Adrenal gland (tissue), 5 donors: ENCODE results near the gene HCAR2.
"Not testable (repeated sequence)": the region's sequence is repeated elsewhere in the genome, so short reads cannot be mapped to it uniquely, and the experiment has no call there.

ENCODE experiments used
- CTCF ChIP-seq, 6 experiments: fragments of 450-650 bp in 4 of 6; fragments of 200-600 bp in 2 of 6; sonication (generic) in 1 of 6; IDR thresholded peaks; 1 replicate in 5 of 6; 2 replicates in 1 of 6; pipeline versions ENCODE4 v1.5.1 to v1.8.0; 2016 to 2021; ENCODE audit warnings: antibody characterized with exemption in 6 of 6, mild to moderate bottlenecking in 2 of 6, moderate library complexity in 1 of 6
- POLR2A ChIP-seq, 2 donors: fragments of 450-650 bp; IDR thresholded peaks; one replicate each; pipeline ENCODE4 v1.6.1; 2017; ENCODE audit warnings: antibody characterized with exemption in 2 of 2, mild to moderate bottlenecking in 2 of 2, moderate library complexity in 1 of 2
- donor health status: DM: no; HTN: no; CAD: no.

GRCh38 chr12:122709287-122709686, 6.1 kb upstream of the HCAR2 start:
- TF ChIP-seq CTCF, POLR2A (IDR thresholded peaks at IDR 0.05): not testable (repeated sequence)
